ENCODE measurements around the gene MAD2L1. TPM values are rescaled to one million over a fixed set of nuclear protein-coding genes. Genes with fewer than 3 reads are reported as not detected.
A peak's percentile ranks its signal among the peaks of the same experiment; 100 is the strongest.

MAD2L1 gene
- total RNA-seq, 1 donor from 2014 or later: 6.2 TPM

DNA sequence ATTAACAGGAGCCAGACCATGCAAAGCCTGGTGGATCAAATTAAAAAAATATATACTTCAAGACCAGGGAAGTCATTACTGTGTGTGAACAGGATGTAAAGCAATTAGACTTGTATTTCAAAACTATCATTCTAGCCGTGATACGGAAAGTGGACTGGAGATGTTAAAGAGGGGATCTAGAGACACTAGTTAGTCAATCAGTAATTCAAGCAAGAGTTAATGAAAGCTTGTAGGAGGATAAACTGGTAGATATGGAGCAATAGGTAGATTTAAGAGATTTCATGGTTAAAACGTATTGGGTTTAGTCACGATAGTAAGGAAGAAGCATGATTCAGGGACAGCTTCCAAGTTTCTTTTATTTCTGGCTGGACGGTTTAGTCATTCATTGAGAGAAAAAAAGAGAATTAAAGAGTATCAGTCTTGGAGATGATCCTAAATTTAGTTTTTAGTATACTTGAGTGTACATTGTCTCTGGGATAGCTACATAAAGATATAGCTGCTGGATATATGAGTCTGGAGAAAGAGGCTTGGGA, 3.9 kb downstream of the MAD2L1 start:
- DNase-seq (ENCODE audit: extremely low read depth, low read depth, low spot score): no peak

DNA sequence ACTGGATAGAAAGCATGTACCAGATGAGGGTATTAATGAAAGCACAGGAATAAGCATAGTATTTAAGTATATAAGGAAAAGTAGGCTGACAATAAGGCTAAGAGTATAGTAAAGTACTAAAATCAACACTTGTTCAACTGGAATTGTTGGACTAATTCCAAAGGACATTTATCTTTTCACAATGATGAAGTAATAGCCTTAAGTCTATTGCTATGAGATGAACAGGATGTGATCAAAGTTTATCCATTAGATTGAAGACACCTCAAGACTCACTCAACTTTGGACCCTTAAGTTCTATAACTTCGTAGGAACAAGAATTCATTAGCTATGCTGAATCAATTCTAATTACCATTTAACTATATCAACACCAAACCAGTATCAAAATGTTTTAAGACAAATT, 7.6 kb downstream of the MAD2L1 start:
- no peak for DNase-seq (ENCODE audit: extremely low read depth, low read depth, low spot score)

DNA sequence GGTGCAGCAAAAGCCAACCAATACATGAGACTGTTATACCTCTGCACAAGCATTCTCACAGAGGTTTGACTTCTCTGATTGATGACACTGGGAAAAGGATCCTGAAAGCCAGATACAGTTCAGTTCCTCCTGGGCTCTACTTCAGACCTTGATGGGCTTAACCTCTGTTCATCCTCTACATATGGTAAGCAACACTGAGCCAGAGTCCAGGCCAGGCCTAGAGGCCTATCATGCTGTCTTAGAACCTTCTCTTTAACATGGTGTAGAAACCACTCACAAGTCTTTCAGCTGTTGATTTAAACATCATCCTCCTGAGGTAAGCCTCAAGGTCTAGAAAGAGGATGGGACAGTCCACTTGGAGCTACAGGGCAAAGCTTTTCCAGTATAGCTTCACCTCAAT, 9.2 kb downstream of the MAD2L1 start:
- no peak for DNase-seq (ENCODE audit: extremely low read depth, low read depth, low spot score)

DNA sequence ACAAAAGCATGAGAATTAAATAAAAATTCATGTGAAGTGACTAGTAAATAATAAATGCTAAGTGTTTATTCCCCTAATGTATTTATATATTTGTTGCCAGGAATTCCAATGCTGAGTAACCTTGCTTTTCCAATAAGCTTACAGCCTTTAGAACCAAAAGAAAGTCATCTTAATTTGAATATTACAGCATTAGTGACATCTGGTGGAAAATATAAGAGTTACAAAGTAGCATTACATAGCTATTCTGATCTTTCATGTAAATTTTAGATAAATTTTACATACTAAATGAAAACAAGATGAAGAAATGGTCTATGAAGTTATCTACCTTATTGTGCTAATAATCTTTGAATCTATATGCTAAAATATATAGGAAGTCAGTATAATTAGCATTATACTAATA, 10.4 kb downstream of the MAD2L1 start:
- no peak for DNase-seq (ENCODE audit: extremely low read depth, low read depth, low spot score)

DNA sequence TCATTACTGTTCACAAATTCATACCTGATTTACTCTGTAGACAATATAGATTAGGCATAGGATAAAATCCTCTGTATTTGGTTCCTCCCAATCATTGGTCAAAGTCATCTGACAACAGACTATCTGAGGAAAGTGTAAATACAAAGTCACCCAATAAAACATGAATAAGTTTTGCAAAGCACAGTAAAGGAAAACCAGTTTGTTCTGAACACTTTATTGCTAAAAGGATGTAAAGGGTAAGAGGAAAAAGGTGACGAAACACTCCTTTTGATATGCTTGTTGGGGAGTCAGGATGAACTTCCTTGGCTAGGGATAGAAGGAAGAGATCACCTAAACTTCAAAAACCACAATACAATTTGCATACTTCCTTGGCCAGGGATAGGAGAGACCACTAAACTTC, 10.9 kb downstream of the MAD2L1 start:
- DNase-seq (ENCODE audit: extremely low read depth, low read depth, low spot score): no peak

DNA sequence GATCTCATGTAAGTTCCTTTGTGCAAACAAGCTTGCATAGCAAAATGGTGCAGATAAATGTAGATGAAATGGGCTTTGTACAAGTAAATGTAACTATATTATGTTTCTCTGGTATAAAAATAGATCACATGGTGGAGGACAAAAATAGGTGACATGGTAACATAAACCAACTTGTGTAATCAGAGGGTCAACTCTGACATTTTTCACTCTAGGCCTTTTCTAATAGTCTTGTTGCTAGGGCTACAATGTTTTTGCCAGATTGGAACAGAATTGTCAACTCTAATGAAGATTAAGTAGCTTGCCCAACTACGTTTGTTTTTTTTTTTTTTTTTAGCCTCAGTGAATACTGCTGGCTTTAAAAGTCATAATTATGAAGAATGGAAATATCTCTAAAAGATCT, 11.5 kb downstream of the MAD2L1 start:
- no peak for DNase-seq (ENCODE audit: extremely low read depth, low read depth, low spot score)

DNA sequence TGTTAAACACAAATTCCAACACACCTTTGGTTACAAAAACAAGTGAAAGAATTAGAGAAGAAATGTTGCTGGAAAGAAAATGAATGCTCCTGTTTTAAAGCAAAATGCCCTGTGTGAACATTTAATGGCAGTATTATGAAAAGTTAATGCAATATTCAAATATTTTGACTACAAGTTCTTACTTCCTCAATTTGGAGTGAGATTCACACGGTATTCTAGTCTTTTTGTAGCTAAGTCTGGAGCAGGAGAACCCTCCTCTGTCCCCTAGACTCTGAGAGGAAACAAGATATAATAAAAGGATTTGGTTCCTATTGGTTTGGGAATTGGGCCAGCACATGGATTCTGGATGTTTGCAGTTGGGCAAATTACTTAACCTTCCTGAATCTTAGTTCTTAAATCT, 12.7 kb downstream of the MAD2L1 start:
- no peak for DNase-seq (ENCODE audit: extremely low read depth, low read depth, low spot score)

DNA sequence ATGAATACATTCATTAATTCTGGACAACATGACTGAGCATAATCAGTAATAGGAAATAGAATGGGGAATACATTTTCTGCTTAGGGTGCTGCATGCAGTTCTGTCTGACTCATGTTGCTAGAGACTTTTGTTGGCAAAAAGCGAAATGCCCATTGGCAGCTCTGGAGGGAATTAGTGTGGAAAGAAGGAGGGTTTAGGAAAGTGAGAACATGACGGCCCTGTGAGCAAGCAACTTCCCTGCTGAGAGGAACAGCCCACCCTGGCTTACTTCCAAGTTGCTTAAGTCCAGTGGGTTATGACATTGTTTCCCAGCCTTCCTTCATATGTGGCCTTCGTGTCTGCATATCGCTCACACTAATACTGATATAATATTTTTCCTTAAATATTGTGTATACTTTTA, 13.8 kb downstream of the MAD2L1 start:
- peak; percentile 39 for DNase-seq (ENCODE audit: extremely low read depth, low read depth, low spot score)

DNA sequence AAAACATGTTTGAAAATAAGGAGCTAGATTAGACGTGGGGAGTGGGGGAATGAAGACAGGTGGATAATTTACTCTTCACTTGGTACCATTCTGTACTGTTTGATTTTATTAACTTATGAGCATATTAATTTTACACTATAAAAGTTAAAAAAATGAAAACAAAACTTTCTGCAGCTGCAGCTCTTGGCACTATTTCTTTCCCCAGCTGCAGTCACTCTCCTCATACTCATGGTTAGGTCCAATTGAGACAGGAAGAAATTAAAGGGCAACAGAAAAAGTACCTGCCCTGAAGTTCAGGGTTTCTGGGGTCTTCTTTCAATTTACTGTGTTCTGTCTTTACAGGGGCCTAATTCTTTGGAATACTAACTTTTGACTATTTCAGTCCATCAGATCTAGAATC, 15.4 kb downstream of the MAD2L1 start:
- no peak for DNase-seq (ENCODE audit: extremely low read depth, low read depth, low spot score)

DNA sequence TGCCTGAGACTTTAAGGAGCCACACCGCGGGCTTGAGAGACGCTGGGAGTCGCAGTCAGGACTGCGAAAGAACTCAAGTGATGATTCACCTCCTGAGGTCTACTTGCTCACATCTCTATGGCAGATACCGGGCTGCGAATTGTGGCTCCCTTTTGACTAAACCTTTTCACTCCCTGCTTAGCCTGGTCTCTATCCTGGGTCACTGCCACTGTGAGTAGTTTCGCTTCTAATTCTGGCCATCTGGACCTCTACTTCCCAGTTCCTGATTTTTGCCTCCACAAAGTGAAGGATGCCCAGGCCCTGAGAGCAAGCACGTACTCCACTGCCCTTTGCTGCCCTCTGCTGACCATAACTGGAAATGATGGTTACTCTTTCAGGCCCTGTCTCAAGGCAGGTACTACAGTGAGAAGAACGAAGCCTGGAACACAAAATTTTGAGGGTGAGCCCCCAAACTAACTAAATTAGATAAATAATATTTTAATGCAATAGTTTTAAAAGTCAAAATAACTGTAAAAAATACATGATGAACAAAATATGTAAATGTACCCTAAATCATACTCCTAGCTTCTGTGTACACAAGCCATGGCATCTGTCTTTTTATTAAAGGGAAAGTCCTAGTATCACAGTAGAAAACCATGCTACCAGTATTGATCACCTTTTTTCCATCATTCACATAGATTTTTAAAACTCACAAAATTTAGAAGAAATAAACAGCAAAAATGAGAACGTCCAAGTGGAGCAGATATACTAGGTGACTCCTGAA, 16.7 kb downstream of the MAD2L1 start:
- peak; percentile 71 for DNase-seq (ENCODE audit: extremely low read depth, low read depth, low spot score)

DNA sequence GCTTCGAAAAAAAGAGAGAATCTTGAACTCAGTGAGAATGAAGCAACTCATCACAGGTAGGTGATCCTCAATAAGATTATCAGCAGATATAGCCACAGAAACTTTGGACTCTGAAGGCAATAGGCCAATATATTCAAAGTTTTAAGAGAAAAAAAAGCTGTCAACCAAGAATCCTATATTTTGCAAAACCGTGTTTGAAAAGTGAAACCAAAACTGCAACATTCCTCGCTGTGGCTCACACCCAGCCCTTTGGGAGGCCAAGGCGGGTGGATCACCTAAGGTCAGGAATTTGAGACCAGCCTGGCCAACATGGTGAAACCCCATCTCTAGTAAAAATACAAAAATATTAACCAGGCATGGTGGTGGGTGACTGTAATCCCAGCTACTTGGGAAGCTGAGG, 22.8 kb downstream of the MAD2L1 start:
- no peak for DNase-seq (ENCODE audit: extremely low read depth, low read depth, low spot score)

DNA sequence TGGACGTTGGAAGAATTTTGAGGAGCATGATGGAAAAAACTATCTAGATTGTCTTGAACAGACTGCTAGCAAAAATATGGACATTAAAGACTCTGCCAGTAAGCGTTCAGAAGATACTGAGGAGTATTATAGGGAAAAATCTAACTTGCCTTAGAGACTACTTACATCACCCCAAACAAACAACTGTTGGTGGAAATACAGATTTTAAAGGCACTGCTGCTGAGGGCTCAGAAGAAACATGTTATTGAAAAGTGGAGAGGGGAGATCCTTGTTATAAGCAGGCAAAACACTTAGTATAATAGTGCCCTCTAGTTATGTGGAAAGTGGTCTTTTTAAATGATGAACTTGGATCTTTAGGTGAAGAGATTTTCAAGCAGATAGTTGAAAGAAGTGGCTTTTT, 29.2 kb downstream of the MAD2L1 start:
- DNase-seq (ENCODE audit: extremely low read depth, low read depth, low spot score): no peak

DNA sequence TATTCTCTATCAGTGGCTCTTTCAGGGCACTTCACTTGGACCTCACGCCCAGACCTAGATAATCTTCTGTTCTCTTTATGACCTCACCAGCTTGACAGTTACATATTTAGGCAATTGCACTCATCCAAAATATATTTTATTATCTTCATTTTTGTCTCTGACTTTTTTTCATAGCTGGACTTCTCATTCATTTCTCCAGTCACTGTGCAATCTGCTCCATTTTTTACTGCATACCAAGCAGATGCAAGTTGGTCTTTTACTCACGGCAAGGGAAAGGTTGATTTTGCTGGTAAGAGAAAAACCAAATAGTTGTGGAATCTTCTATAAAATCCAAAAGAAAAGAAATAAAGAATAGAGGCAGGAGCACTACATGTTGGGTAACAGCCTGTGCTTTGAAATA, 31.7 kb downstream of the MAD2L1 start:
- no peak for DNase-seq (ENCODE audit: extremely low read depth, low read depth, low spot score)

DNA sequence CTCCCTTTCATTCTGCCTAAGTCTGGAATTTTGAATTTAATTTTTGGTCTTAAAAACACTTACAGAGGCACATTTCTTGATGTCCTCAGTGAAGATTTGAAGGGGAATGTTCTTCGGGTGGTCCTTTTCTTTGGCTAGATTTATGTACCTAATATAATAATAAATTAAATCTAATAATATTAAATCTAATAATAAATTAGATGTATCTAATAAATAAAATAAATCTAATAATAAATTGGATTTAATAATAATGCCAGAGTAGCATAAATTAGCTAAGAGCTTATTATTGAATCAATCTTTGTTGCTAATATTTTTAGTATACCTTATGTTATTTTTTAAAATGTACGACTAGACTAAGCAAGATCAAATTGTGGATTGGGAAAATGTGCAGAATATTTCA, 39.8 kb downstream of the MAD2L1 start:
- no peak for DNase-seq (ENCODE audit: extremely low read depth, low read depth, low spot score)

DNA sequence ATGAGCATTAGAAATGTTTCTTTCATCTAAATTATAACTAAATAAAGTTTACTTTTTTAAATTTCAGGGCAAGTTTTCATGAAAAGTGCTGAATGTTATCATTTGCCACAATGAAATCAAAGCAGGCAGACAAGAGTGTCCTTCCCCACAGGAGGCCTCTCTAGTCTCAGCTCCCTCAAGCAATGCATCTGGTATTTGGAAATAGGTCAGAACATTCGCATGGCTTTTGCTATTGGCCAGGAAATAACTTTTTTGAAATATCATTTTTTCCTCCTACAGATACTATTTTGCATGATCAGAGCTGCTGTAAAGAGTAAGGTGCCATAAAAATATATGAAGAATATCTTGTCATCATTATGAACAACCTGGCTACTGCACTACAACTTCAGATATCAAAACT, 41.1 kb downstream of the MAD2L1 start:
- DNase-seq (ENCODE audit: extremely low read depth, low read depth, low spot score): no peak

DNA sequence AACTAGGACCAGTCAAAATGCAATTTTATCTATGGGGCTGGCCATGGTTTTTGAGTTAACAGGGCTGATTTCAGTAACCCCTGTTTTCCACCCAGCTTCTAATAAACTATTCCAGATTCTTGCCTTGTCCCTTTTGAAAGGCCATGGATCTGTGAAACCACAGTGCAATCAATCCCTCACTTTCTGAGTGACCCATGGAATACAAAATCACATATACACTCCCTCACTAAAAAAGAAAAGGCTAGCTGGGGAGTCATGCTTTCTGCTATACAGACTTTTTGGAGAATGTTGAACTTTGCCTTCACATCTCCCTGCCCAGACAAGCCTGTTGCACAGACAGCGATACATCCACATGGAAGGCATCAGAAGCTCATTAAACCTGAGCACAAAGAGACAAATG, 47.9 kb downstream of the MAD2L1 start:
- no peak for DNase-seq (ENCODE audit: extremely low read depth, low read depth, low spot score)

DNA sequence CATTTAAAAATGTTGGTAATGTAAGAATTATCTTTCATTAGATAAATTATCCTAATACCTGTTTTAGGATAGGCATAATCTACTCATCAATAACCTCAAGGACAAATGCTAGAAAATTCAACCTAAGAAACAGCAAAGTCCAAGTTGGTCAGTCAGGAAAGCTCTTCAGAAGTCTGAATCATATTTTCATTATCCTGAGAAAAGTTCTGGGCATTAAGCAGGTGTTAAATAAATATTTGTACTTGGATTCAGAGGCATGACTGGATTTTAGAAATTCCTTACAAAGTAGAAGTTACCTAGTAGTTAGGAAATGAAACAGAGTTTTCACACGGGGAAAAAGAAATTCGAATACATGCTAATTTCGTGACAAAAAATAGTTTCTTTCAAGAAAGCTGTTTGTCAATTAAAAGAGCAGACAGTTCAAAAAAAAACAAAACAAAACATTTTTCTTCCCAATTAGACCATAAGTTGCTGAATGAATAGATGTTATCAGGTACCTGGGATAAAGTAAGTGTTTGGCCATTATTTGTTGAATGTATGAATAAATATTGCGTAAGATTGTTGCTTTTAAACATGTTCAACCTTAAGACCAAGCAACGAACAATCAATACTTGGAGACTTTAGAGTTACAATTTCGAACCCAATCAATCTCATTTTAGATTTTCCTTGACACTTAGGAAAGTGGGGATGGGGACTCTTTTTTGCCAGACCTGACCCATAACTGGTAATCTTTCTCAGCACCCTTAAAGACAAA, 48.5 kb downstream of the MAD2L1 start:
- DNase-seq (ENCODE audit: extremely low read depth, low read depth, low spot score): no peak

DNA sequence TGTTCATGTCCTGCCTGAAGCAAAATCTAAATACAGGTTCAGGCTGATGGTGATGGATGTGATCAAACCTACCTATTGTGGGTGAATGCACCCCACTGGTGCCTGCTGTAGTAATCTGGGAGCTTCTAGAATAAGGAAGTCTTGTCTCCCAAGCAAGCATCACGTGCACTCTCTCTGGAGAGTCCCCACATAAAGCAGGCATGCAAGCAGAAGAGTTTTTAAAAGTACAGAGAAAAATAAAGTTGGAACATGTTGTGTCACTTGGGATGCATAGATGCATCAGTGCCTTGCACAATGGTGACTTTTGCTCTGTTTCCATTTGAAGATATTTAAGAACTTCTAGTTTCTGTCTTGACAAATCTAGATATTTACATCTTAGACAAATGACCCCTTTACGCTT, 54.9 kb downstream of the MAD2L1 start:
- no peak for DNase-seq (ENCODE audit: extremely low read depth, low read depth, low spot score)

DNA sequence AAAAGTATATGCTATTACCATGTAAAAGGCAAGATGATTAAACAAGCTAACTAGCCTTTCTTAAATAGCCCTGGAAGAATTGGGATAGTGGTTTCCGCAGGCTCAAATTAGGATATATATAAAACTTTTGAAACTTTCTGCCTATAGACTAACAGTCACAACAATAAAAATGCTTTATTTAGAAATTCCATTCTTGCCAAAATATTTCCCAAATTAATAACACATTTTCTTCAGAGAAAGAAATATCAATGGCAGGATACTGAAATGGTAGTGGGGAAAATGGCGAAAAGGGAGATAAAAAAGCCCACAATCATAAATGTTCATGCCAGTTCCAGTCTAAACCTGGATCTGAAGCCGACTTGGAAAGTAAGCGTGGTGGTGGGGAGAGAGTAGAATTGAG, 56.0 kb downstream of the MAD2L1 start:
- DNase-seq (ENCODE audit: extremely low read depth, low read depth, low spot score): no peak

DNA sequence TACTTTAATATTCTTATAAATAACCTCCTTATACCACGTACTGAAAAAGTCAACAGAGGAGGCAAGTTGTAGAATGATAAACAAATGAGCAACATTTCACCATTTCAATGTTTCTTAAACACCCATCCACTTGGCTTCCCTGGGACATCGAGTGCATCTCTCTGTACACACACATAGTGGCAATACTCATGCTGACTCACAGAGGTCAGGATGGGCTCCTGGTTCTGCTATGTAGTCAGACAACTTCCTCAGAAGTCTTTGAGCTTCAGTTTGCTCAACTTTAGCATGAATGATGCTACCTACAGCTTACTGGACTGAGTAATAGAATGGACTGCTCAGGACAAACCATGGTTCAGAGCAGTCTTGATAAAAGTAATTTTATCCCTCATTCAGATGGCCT, 56.9 kb downstream of the MAD2L1 start:
- no peak for DNase-seq (ENCODE audit: extremely low read depth, low read depth, low spot score)

DNA sequence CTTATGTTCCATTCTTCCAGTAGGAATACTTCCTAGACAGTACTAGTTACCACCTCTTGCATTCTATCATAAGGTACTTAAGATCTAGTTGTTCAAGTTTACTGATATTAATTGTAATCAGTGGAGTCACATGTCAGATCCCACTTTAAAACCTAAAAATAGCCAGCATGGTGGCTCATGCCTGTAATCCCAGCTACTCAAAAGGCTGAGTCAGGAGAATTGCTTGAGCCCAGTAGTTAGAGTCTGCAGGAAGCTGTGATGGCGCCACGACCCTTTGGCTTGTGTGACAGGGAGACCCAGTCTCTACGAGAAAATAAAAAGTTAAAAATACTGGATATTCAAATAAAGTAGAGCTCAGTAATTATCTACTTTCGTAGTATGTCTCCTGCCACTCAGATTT, 57.7 kb downstream of the MAD2L1 start:
- no peak for DNase-seq (ENCODE audit: extremely low read depth, low read depth, low spot score)

DNA sequence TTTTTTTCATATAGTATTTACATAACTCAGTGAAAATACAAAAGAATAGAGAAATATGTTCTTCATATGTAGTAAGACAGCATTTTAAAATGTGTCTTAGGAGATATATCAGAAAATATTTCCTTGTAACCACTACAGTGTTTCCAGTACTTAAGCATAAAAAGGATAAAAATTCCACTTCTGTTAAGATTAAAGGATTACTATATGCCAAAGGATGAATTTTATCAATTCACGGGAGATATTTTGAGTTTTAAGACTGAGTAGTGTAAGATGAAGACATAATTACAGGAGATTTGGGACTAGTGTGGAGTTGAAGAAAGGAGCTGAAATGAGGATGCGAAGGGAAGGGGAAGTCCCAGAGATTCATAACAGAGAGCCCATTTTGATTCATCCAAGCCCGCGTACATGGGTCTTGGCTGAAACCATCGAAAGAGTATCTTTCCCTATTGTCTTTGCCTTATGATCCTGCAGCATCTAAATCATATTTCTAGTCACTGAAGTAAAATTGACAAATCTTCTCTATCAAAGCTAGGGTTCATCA, 58.7 kb downstream of the MAD2L1 start:
- DNase-seq (ENCODE audit: extremely low read depth, low read depth, low spot score): no peak
